Activated CD8-positive, alpha-beta memory T cell treated with anti-CD3 and anti-CD28 coated beads, Interleukin-2, amount 50 U/mL, for 48 hours (primary cell): Measurements from ENCODE around the gene MIA2.
"Not testable (repeated sequence)": the region's sequence is repeated elsewhere in the genome, so short reads cannot be mapped to it uniquely, and the experiment has no call there.

Experiments
- DNase-seq: peaks from one replicate; pipeline ENCODE4 v3.0.0-alpha.2; 2020

MIA2 gene

DNA sequence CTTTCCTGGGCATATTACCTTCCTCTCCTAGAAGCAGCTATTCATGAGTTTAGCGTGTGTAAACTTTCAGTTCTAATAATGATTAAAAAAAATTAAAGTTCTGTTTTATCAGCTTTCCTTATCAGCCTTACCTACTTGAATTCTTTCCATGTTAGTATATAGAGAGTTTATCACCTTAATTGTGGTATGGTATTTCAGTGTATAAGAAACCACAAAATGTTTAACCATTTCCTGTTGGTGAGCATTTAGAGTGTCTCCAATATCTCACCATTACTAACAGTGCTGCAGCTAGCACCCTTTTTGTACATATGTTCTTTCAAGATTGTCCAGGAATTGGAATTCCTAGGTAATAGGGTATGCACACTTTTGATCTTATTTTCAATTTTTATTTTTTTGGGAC lies 109.1 kb downstream of the MIA2 start:
- no peak for DNase-seq

DNA sequence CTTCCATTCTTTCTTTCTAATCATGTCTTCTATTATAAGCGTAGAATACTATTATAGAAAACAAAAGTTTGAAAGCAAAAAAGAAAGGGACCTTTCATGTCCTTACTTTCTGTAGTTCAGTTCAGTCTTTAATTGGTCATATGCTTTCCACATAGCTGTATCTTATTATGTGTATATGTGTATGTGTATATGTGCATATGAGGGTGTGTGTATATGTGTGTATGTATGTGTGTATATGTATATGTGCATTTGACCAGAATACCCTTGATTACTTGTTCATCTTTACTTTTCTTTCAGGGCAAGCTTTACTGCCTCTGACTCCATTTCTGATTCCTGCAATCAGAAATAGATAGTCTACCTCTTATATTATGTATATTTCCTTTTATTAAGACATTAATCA lies 109.9 kb downstream of the MIA2 start:
- DNase-seq: no peak

DNA sequence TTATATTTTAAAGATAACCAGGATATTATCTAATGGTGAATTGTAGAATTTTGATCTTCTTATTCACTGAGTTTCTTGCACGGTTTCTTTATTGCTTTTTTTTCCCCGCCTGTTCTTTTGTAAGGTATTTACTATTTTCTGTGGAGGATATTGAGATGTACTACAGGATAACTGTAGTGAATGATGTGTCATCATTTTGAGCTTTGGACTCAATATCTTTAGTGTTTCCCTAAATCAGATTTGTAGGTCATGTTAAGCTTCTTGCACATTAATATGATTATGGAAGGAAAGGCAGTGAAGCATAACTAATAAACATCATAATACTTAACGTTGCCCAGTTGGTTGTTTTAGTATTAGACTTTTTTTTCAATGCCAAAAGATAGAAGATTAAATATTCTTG lies 117.2 kb downstream of the MIA2 start:
- DNase-seq: no peak

DNA sequence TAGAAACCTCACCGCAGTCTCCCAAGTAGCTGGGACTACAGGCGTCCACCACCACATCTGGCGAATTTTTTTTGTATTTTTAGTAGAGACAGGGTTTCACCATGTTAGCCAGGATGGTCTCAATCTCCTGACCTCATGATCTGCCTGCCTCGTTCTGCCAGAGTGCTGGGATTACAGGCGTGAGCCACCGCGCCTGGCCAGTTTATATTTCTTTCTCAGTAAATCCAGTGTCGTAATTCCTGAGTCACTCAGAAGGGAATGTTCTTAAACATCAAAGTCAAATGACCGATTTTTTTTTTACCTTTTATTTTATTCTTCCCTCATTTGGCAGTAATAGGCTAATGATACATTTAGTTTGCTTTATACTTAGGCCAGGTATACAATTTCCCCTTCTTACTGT lies 118.0 kb downstream of the MIA2 start:
- no peak for DNase-seq

DNA sequence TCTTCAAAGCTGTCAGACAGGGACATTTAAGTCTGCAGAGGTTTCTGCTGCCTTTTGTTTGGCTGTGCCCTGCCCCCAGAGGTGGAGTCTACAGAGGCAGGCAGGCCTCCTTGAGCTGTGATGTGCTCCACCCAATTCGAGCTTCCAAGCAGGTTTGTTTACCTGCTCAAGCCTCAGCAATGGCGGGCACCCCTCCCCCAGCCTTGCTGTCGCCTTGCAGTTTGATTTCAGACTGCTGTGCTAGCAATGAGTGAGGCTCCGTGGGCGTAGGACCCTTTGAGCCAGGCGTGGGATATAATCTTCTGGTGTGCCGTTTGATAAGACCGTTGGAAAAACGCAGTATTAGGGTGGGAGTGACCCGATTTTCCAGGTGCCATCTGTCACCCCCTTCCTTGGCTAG lies 125.4 kb downstream of the MIA2 start:
- not testable (repeated sequence) for DNase-seq

DNA sequence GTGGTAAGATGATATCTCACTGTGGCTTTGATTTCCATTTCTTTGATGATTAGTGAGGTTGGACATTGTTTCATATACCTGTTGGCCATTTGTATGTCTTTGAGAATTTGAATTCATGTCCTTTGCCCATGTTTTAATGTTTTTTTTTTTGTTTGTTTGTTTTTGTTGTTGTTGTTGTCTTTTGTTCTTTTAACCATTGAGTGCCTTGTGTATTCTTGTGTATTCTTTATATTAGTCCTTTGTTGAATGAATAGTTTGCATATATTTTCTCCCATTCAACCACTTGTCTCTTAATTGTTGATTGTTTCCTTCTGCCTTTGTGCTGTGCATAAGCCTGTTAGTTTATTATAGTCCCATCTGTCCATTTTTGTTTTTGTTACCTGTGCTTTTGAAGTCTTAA lies 126.6 kb downstream of the MIA2 start:
- DNase-seq: no peak

DNA sequence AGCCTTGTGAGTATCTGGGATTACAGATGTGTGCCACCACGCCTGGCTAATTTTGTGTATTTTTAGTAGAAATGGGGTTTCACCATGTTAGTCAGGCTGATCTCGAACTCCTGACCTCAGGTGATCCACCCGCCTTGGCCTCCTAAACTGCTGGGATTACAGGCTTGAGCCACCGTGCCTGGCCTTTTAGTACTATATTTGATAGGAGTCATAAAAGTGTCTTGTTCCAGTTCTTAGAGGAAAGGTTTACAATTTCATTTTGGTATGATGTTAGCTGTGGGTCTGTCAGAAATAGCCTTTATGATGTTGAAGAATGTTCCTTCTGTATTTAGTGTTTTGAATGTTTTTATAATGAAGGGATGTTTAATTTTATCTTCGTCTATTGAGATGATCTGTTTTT lies 127.8 kb downstream of the MIA2 start:
- not testable (repeated sequence) for DNase-seq

DNA sequence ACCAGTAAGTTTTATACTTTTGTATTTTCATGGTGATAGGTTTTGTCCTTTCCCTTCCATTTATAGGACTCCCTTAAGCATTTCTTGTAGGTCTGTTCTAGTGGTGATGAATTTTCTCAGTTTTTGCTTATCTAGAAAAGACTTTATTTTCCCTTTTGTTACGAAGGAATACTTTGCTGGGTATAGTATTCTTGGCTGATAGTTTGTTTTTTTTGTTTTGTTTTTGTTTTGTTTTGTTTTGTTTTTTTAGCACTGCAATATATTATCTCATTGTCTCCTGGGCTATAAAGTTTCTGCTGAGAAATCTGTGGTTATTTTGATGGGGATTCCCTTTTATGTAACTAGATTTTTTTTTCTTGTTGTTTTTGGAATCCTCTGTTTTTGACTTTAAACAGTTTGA lies 130.8 kb downstream of the MIA2 start:
- DNase-seq: no peak

DNA sequence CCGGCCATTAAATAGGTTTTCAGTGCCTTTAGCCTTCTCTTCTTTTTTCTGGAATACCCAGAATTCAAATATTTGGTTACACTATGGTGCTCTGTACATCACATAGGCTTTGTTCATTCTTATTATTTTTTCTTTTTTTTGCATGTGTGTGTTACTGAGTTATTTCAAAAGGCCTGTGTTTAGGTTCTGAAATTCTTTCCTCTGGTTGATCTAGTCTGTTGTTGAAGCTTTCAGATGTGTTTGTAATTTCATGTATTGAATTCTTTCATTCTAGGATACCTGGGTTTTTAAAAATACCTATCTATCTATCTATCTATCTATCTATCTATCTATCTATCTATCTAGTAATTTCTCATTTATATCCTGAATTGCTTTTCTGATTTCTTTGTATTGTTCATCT lies 131.6 kb downstream of the MIA2 start:
- no peak for DNase-seq

DNA sequence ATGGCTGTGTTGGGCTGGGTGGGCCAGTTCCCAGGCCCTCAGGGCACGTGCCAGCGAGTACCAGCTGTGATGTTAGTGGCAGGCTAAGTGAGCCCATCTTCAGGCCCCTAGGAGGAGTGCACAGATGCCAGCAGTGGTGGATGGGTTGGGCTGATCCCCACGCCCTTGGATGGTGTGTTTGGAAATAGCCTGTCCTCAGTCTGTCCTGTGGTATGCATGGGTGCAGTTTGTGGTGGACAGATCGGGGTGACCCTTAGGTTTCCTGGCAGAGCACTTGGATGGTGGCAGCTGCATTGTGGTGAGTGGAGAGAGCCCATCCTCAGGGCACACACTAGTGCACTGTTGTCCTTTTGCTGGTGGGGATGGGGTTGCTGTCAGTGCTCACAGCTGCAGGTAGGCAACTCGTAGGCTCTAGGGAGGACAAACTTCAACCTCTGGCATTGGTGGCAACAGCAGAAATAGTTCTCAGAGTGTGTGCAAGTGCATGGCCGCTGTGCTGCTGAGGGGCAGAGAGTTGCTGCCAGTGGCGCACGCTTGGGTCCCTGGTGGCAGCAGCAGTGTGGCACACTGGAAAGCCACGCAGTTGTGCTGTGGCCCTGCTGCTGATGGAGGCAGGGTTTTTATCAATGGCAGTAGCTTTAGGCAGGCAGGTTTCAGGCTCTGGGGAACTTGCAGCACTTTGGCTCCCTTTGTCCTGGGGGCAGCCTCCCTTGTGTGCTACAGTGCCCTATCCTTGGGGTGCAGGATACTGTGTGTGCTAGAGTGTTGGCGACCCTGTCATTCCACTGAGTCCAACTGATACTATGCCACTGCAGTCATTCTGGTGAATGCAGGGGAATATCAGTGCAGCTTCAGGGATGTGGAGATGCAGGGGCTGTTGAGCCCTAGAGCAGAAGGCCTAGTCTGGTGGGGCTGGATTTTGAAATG lies 133.0 kb downstream of the MIA2 start:
- no peak for DNase-seq

DNA sequence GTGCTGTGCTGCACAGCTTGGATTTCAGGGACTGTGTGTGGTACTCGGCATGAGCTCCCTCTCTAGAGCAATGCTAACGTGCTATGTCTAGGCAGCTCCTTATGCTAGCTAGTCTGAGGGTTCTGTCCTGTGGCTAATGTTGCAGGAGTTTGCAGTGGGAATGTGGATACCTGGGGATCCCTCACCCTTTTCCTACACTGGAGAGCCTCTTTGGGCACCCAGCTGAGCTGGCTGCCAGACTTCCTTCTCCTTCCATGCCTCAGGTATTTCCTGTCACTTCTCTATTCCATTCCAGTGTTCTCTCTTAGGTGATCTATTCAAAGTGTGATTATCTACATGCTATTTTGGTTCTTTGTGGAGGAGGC lies 133.7 kb downstream of the MIA2 start:
- DNase-seq: no peak

DNA sequence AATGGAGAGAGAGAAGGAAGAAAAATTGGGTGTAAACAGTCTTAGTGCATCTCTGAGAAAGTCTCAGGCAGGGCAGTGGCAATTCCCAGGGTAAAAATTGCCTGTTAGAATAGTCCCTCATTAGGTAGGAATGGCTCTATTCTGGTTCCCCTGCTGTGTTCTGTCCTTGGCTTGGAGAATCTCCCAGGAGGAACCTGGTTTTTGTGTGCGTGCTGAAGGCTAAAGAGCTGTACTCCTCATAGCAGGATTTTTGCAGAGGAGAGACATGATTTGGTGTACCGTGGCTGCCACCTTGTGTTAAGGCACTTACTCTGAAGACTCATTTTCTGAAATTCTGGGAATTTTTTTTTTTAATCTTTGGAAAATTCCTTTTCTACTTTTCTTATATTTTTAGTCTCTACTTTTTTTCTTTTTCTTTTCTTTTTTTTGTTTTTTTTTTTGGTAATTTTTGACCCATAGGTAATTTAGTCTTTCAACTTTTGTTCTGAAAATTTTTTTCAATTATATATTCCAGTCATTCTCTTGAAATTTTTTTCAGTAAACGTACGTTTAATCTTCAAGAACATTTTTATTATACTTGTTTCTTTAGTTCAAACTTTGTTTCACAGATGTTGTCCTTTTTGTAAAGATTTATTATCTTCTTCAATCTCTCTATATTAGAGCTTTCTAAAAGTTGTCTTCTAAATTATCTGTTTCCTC lies 134.7 kb downstream of the MIA2 start:
- DNase-seq: no peak

DNA sequence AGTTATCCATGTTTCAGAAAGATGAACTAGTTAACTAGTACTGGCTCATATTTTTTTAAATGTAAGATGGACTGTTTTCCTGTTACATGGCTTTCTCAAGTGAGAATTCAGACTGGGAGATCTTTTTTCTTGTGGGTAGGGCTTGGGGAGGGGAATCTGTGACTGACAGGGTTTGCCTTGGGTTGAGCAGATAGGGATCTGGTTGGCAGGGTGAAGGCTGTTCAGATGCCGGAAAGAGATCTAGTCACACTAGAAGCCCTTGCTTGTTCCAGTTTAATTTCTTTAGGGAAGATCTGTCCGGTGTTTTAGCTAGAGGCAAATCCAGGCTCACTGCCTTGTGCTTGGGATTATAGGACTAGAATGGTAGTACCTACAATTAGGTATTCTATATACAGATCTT lies 135.3 kb downstream of the MIA2 start:
- DNase-seq: no peak

DNA sequence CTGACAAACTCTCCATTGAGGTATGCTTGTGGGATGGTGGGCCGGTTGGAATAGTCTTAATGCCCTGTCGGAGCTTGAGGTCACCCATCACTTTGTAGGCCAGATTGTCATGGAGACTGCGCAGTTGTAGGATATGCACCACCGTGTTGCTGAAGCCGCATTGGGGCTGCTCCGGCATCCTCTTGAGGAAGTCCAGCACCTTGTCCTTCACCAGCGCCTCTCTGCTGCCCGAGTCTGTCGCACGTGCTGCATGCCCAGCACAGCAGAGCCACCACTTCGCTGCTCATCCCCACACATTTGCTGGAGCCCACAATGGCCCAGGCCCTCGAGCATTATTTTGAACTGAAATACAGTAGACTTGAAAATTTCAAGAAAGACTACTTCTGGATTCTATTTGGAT lies 136.7 kb downstream of the MIA2 start:
- no peak for DNase-seq

DNA sequence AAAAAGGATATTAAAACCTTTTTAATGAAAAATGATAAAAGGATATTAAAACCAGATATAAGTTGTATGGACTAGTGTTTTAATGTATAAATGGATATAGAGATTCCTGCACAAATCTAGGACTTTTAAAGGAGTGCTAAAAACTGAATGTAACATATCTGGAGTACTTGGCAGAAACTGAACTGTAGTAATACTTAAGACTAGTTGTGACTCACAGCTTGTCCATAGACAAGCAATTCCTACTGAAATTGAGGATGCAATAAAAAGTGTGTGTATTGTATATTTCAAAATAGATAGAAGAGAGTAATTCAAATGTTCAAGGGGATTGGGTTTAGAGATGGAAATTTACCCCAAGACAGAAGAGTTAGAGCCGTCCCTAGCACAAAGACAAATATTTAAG lies 138.9 kb downstream of the MIA2 start:
- no peak for DNase-seq

DNA sequence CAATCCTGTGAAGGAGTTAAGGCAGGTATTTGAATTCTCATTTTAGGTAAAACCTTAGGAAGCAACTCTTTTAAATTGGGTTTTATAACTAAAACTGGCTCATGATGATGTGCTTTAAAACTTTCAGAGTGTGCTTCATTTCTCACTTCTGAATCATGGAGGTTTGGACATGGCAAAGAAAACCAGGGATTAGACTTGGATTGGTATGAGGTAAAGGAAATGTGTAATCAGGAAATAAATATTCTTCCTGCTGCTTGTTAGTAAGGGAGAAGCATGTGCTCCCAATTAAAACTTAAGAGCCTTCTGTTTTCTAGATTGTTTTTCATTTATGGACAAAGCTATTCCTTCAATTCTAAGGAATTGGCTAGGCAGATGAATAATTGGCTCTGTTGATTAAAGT lies 141.1 kb downstream of the MIA2 start:
- DNase-seq: no peak

DNA sequence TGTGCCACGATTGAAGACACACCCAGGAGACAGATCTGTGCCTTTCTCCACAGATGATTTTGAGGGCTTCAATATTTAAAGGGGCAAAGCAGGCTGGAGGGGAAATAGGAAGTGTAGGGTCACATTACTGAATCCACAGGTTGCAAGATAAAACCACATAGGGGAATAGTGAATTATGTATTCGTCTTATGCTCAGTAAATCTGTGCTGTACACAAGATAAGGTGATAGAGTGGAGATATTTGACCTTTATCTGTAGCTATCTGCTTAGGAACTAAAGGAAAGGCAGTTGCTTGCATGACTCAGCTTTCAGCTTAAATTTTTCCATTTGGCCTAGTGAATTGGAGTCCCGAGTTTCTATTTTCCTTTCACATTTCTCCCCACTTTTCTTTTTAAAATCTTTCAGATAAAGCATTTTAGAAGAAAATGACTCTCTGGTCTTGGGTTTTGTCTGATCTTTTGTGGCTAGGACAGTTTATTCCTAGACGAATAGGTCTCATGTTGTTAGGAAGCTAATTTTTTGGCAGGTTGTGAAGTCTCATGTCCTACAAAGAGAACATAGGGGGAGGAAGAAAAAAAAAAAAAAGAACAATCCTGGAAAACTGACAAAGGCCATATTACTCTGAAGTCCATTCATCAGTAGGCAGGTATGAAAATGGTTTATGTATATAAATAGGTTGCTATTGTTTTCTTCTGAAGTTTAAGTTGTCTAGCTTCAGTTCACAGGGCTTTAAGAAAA lies 143.1 kb downstream of the MIA2 start:
- DNase-seq: no peak

DNA sequence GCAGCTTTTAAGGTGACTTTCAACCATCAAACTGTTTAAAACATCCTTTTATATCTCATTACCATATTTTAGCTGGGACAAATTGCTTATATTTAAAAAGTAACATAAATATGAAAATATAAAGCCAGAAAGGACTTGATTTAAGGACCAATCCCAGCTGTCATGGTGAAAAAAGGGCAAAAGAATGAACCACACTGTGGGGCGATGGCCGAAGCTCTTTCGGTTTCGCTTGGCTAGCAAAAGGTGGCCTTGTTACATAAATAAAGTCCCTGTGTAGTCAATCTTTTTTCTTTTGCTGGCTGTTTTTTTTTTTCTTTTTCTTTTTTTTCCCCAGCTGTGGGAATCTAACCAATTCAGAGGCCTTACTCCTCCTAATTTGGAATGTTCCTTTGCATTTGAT lies 147.7 kb downstream of the MIA2 start:
- no peak for DNase-seq

DNA sequence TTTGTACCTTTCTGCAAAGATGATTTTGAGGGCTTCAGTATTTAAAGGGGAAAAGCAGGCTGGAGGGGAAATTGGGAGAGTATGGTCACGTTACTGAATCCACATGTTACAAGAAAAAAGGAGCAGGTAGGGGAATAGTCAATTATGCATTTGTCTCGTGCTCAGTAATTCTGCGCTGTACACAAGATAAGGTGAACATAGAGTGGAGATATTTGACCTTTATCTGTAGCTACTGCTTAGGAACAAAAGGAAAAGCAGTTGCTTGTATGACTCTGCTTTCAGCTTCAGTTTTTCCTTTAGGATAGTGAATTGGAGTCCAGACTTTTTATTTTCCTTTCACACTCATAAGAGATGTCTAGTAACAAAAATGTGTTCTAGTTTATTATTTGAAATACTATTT lies 148.7 kb downstream of the MIA2 start:
- DNase-seq: no peak

DNA sequence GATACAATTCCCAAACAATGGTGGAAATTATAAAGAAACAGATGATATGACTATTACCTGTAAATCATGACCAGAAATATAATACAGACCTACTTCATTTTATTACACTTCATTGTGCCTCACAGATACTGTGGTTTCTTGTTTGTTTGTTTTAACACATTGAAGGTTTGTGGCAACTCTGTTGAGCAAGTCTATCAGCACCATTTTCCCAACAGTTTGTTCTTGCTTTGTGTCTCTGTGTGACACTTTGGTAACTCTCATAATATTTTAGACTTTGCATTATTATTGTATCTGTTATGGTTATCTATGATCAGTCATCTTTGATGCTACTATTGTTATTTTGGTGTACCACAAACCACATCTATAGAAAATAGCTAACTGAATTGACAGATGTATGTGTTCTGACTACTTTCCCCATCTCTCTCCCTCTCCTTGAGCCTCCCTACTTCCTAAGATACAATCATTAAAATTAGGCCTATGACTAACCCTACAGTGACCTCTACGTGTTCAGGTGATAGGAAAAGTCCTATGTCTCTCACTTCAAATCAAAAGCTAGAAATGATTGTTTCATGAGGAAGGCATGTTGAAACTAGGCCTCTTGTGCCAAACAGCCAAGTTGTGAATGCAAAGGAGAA lies 149.4 kb downstream of the MIA2 start:
- DNase-seq: no peak

DNA sequence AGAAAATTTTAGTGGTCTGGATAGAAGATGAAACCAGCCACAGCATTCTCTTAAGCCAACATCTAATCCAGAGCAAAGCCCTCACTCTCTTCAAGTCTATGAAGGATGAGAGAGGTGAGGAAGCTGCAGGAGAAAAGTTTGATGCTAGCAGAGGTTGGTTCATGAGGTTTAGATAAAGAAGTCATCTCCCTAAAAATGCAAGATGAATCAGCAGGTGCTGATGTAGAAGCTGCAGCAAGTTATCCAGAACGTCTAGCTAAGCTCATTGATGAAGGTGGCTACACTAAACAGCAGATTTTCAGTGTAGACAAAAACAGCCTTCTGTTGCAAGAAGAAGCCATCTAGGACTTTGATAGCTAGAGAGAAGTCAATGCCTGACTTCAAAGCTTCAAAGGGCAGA lies 150.0 kb downstream of the MIA2 start:
- no peak for DNase-seq

DNA sequence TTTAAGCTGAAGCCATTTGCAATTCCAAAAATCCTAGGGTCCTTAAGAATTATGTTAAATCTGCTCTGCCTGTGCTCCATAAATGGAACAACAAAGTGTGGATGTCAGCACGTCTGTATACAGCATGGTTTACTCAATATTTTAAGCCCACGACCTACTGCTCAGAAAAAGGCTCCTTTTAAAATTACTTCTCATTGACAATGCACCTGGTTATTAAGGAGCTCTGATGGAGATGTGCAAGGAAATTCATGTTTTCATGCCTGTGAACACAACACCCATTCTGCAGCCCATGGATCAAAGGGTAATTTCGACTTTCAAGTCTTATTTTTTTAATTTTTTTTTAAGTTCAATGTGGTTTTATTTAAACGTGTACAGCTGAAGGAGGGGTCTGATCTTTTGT lies 150.5 kb downstream of the MIA2 start:
- DNase-seq: no peak

DNA sequence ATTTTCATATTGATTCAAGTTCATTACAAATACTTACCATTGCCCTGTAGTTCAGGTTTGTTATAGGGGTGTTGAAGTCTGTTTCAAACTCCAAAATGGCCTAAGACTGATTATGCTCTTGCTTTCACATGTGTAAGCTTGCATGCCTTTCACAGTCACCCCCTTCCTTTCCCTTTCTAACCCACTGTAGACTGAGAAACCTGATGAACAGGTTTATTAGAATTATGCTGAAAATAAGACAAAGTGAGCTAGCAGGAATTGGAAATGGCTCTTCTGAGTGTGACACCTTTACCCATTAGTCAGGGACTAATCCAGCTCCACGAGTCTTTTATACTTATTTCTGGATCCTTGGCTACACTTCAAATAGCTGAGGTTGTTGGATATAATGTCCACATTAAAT lies 159.6 kb downstream of the MIA2 start:
- no peak for DNase-seq
